Measurements from ENCODE around the gene SMO.

- TF ChIP-seq CTCF (IDR thresholded peaks at IDR 0.05; ENCODE audit: low read length) (no peak; the same call in 1 of the 2 replicates), EZH2 (IDR thresholded peaks at IDR 0.05; ENCODE audit: borderline replicate concordance, low read length) (no peak)
Measured at GRCh38 chr7:129225206-129225930, 36.9 kb downstream of the SMO start.

Data from OCI-LY1 (cell line).